H9 (cell line): ENCODE results near the gene MRTFA. TPM values are rescaled to one million over a fixed set of nuclear protein-coding genes. Genes with fewer than 3 reads are reported as not detected.

Experiments
- DNase-seq: peaks from one replicate; pipeline ENCODE4 v3.0.0-alpha.2; 2017
- H2AFZ ChIP-seq: one replicate; pipeline ENCODE4 v1.6.1; 2013; ENCODE audit warnings: mild to moderate bottlenecking, low read length, control low read depth, moderate library complexity
- H2AK5ac ChIP-seq: 2 replicates; pipeline ENCODE4 v1.6.1; 2013; ENCODE audit warnings: low read length, control low read depth, mixed read lengths; ENCODE audit not compliant: insufficient read length
- H2BK120ac ChIP-seq: one replicate; pipeline ENCODE4 v1.6.1; 2013; ENCODE audit warnings: low read depth, mild to moderate bottlenecking, low read length, control low read depth, inconsistent platforms; ENCODE audit not compliant: poor library complexity, severe bottlenecking
- H2BK12ac ChIP-seq: 2 replicates; pipeline ENCODE4 v1.6.1; 2013; ENCODE audit warnings: low read length, control low read depth, mixed read lengths, low read depth; ENCODE audit not compliant: insufficient read length
- H2BK15ac ChIP-seq: 2 replicates; pipeline ENCODE4 v1.6.1; 2013; ENCODE audit warnings: low read depth, low read length, control low read depth
- H2BK20ac ChIP-seq: one replicate; pipeline ENCODE4 v1.6.1; 2013; ENCODE audit warnings: low read depth, mild to moderate bottlenecking, low read length, control low read depth, inconsistent platforms; ENCODE audit not compliant: poor library complexity, severe bottlenecking
- H2BK5ac ChIP-seq: 2 replicates; pipeline ENCODE4 v1.6.1; 2013; ENCODE audit warnings: low read length, control low read depth, mixed read lengths; ENCODE audit not compliant: insufficient read length
- H3K14ac ChIP-seq: 2 replicates; pipeline ENCODE4 v1.6.1; 2013; ENCODE audit warnings: low read length, control low read depth; ENCODE audit not compliant: insufficient read depth
- H3K18ac ChIP-seq: 2 replicates; pipeline ENCODE4 v1.6.1; 2013; ENCODE audit warnings: low read depth, mild to moderate bottlenecking, mixed read lengths, low read length, control low read depth; ENCODE audit not compliant: insufficient read length
- H3K23ac ChIP-seq: 2 replicates; pipeline ENCODE4 v1.6.1; 2013; ENCODE audit warnings: low read length, control low read depth, mixed read lengths, low read depth; ENCODE audit not compliant: insufficient read length
- H3K23me2 ChIP-seq: 2 replicates; pipeline ENCODE4 v1.6.1; 2013; ENCODE audit warnings: low read depth, mild to moderate bottlenecking, mixed read lengths, low read length, control low read depth; ENCODE audit not compliant: insufficient read length, poor library complexity, severe bottlenecking
- H3K27ac ChIP-seq: 2 replicates; pipeline ENCODE4 v1.5.1; 2013; ENCODE audit warnings: low read length, control low read depth, mixed read lengths, low read depth; ENCODE audit not compliant: insufficient read length
- H3K27me3 ChIP-seq: 2 replicates; pipeline ENCODE4 v1.6.1; 2013; ENCODE audit warnings: low read length, control low read depth, inconsistent platforms; ENCODE audit not compliant: insufficient read depth
- H3K4ac ChIP-seq: 2 replicates; pipeline ENCODE4 v1.6.1; 2013; ENCODE audit warnings: low read depth, mild to moderate bottlenecking, control low read depth, inconsistent platforms, low read length, moderate library complexity
- H3K4me1 ChIP-seq: 2 replicates; pipeline ENCODE4 v1.6.1; 2013; ENCODE audit warnings: low read length, control low read depth, inconsistent platforms; ENCODE audit not compliant: insufficient read depth
- H3K4me2 ChIP-seq: 2 replicates; pipeline ENCODE4 v1.6.1; 2013; ENCODE audit warnings: low read length, control low read depth, mixed read lengths; ENCODE audit not compliant: insufficient read length, insufficient read depth
- H3K56ac ChIP-seq: 2 replicates; pipeline ENCODE4 v1.6.1; 2013; ENCODE audit warnings: low read depth, mild to moderate bottlenecking, mixed read lengths, low read length, control low read depth; ENCODE audit not compliant: insufficient read length
- H3K79me1 ChIP-seq: 2 replicates; pipeline ENCODE4 v1.6.1; 2013; ENCODE audit warnings: low read depth, mild to moderate bottlenecking, moderate library complexity, low read length, control low read depth, inconsistent platforms; ENCODE audit not compliant: insufficient read depth, poor library complexity, severe bottlenecking
- H3K79me2 ChIP-seq: 2 replicates; pipeline ENCODE4 v1.6.1; 2013; ENCODE audit warnings: low read length, control low read depth, inconsistent platforms; ENCODE audit not compliant: insufficient read depth
- H3K9ac ChIP-seq: 2 replicates; pipeline ENCODE4 v1.6.1; 2013; ENCODE audit warnings: low read length, control low read depth, mixed read lengths; ENCODE audit not compliant: insufficient read length; ENCODE audit errors: extremely low read depth
- H3K9me3 ChIP-seq: one replicate; pipeline ENCODE4 v1.6.1; 2013; ENCODE audit warnings: low read depth, low read length, inconsistent platforms; ENCODE audit not compliant: control insufficient read depth
- H3T11ph ChIP-seq: one replicate; pipeline ENCODE4 v1.6.1; 2013; ENCODE audit warnings: mild to moderate bottlenecking, low read length, control low read depth, inconsistent platforms
- H4K20me1 ChIP-seq: one replicate; pipeline ENCODE4 v1.6.1; 2013; ENCODE audit not compliant: control insufficient read depth, insufficient read length, insufficient read depth
- H4K5ac ChIP-seq: 2 replicates; pipeline ENCODE4 v1.6.1; 2013; ENCODE audit warnings: low read depth, mild to moderate bottlenecking, mixed read lengths, low read length, control low read depth; ENCODE audit not compliant: insufficient read length
- H4K8ac ChIP-seq: replicated peaks from 2 replicates; pipeline ENCODE4 v1.6.1; 2013; ENCODE audit warnings: low read length, control low read depth, mixed read lengths, low read depth; ENCODE audit not compliant: insufficient read length
- H4K91ac ChIP-seq: 2 replicates; pipeline ENCODE4 v1.6.1; 2013; ENCODE audit warnings: low read depth, mild to moderate bottlenecking, moderate library complexity, mixed read lengths, low read length, control low read depth; ENCODE audit not compliant: insufficient read length
- H3K27ac Mint-ChIP-seq, 3 experiments: 2 replicates in 2 of 3; 3 replicates in 1 of 3; pipeline ENCODE4 v1.8.0; 2020 to 2021; ENCODE audit warnings: mixed read lengths in 3 of 3, mild to moderate bottlenecking in 1 of 3, moderate library complexity in 1 of 3
- H3K27me3 Mint-ChIP-seq: 2 replicates; pipeline ENCODE4 v1.8.0; 2021; ENCODE audit warnings: low read depth, mild to moderate bottlenecking, moderate library complexity, mixed read lengths
- H3K36me3 Mint-ChIP-seq, 3 experiments: 2 replicates in 2 of 3; 3 replicates in 1 of 3; pipeline ENCODE4 v1.8.0; 2020 to 2021; ENCODE audit warnings: low read depth in 3 of 3, mixed read lengths in 3 of 3; ENCODE audit not compliant: insufficient read depth in 1 of 3
- H3K4me1 Mint-ChIP-seq, 2 experiments: 2 replicates each; pipeline ENCODE4 v1.8.0; 2020; ENCODE audit warnings: mixed read lengths in 2 of 2
- H3K4me3 Mint-ChIP-seq, 2 experiments: 2 replicates in 1 of 2; 3 replicates in 1 of 2; pipeline ENCODE4 v1.8.0; 2020 to 2021; ENCODE audit warnings: mild to moderate bottlenecking in 2 of 2, mixed read lengths in 2 of 2, moderate library complexity in 1 of 2
- H3K9me3 Mint-ChIP-seq, 2 experiments: 2 replicates in 1 of 2; 3 replicates in 1 of 2; pipeline ENCODE4 v1.8.0; 2020; ENCODE audit warnings: mild to moderate bottlenecking in 2 of 2, mixed read lengths in 2 of 2, moderate library complexity in 1 of 2
- CTCF ChIP-seq: fragments of 200-600 bp; sonication (generic); conservative IDR thresholded peaks from 3 replicates; pipeline ENCODE4 v1.8.0; 2021; ENCODE audit warnings: antibody characterized with exemption, mild to moderate bottlenecking
- WGBS: extraction: QIAGEN DNeasy Blood & Tissue Kit; methylation state at CpG from one replicate; pipeline ENCODE4 v1.1.7; 2013; ENCODE audit warnings: missing lambda C conversion rate, low lambda C conversion rate, mixed read lengths; ENCODE audit not compliant: insufficient read length; ENCODE audit errors: extremely low coverage; 5-methylcytosine and 5-hydroxymethylcytosine counted together
- total RNA-seq: library from RNA; stranded (reverse); gene quantifications from 2 replicates; pipeline ENCODE4 v1.2.1, GENCODE V29; 2021

MRTFA gene
- total RNA-seq, 1 experiment from 2014 or later: 38.1 TPM

- DNase-seq: no peak
- Histone ChIP-seq H2BK12ac (no peak overlapping the region), H4K5ac (no peak overlapping the region), H3K4ac (no peak overlapping the region), H3K9ac (no peak overlapping the region), H3K4me1 (peaks cover 14% of the 10 kb centered on the region), H3K4me2 (no peak overlapping the region), H2AFZ (no peak overlapping the region), H2BK120ac (no peak overlapping the region), H4K20me1 (no peaks in the 10 kb centered on the region), H3K56ac (no peak overlapping the region), H2BK5ac (no peak overlapping the region), H3K18ac (no peak overlapping the region), H3K9me3 (no peaks in the 10 kb centered on the region), H3K79me2 (no peaks in the 10 kb centered on the region), H2BK20ac (no peak overlapping the region), H2AK5ac (no peak overlapping the region), H3K79me1 (no peaks in the 10 kb centered on the region), H3K27me3 (no peaks in the 10 kb centered on the region), H3K27ac (no peak overlapping the region), H3K23ac (no peak overlapping the region), H4K91ac (no peak overlapping the region), H4K8ac (no peak overlapping the region), H3K23me2 (no peaks in the 10 kb centered on the region), H3K14ac (no peak overlapping the region), H2BK15ac (no peak overlapping the region), H3T11ph (no peak overlapping the region)
- TF ChIP-seq CTCF: no peak
- Mint-ChIP-seq H3K9me3 (no peaks in the 10 kb centered on the region), H3K27ac (peak overlapping the region in 2 of 3 experiments; percentile 3 to 7; a peak in 2 of 7 replicates), H3K4me3 (no peak overlapping the region), H3K4me1 (peaks cover 22 to 27% of the 10 kb centered on the region in 2 experiments), H3K36me3 (no peaks in the 10 kb centered on the region), H3K27me3 (no peaks in the 10 kb centered on the region)
- no CpG with 5 or more reads among the region's 11 CpGs for WGBS
Measured at GRCh38 chr22:40452730-40453487, 183.6 kb downstream of the MRTFA start.
